Mesenchymal stem cell (in vitro differentiated cells and primary cell): ENCODE results near the gene EXD2.

Experiments
- DNase-seq: peaks from one replicate; pipeline ENCODE4 v3.0.0-alpha.2; 2013
- H2AFZ ChIP-seq: one replicate; pipeline ENCODE4 v1.6.1; 2013; ENCODE audit warnings: low read depth, mild to moderate bottlenecking, control low read depth, inconsistent platforms, low read length, moderate library complexity
- H2AK5ac ChIP-seq: 2 replicates; pipeline ENCODE4 v1.6.1; 2013; ENCODE audit warnings: low read length, moderate library complexity, mild to moderate bottlenecking, inconsistent platforms; ENCODE audit not compliant: severe bottlenecking
- H2BK120ac ChIP-seq: one replicate; pipeline ENCODE4 v1.6.1; 2013; ENCODE audit warnings: low read depth, mild to moderate bottlenecking, inconsistent platforms, low read length, moderate library complexity
- H2BK12ac ChIP-seq, 2 experiments: one replicate each; pipeline ENCODE4 v1.6.1; 2013; ENCODE audit warnings: inconsistent platforms in 2 of 2, low read length in 2 of 2, mild to moderate bottlenecking in 2 of 2, moderate library complexity in 2 of 2, control low read depth in 1 of 2
- H2BK15ac ChIP-seq: one replicate; pipeline ENCODE4 v1.6.1; 2013; ENCODE audit warnings: mild to moderate bottlenecking, low read depth, inconsistent platforms; ENCODE audit not compliant: poor library complexity, severe bottlenecking
- H2BK5ac ChIP-seq: 2 replicates; pipeline ENCODE4 v1.6.1; 2013; ENCODE audit warnings: low read depth, mild to moderate bottlenecking, low read length, control low read depth, inconsistent platforms; ENCODE audit not compliant: poor library complexity, severe bottlenecking
- H3K14ac ChIP-seq, 2 experiments: one replicate each; pipeline ENCODE4 v1.6.1; 2013; ENCODE audit warnings: inconsistent platforms in 2 of 2, low read length in 2 of 2, control low read depth in 1 of 2, mild to moderate bottlenecking in 1 of 2, moderate library complexity in 1 of 2
- H3K18ac ChIP-seq, 2 experiments: one replicate each; pipeline ENCODE4 v1.6.1; 2013; ENCODE audit warnings: inconsistent platforms in 2 of 2, low read length in 2 of 2, control low read depth in 1 of 2, low read depth in 1 of 2, mild to moderate bottlenecking in 1 of 2
- H3K23ac ChIP-seq, 2 experiments: one replicate each; pipeline ENCODE4 v1.6.1; 2013; ENCODE audit warnings: inconsistent platforms in 2 of 2, low read length in 2 of 2, mild to moderate bottlenecking in 2 of 2, moderate library complexity in 2 of 2, control low read depth in 1 of 2
- H3K27ac ChIP-seq: 2 replicates; pipeline ENCODE4 v1.5.1; 2013; ENCODE audit warnings: mild to moderate bottlenecking, moderate library complexity, low read length, control low read depth, inconsistent platforms; ENCODE audit not compliant: poor library complexity, severe bottlenecking
- H3K27me3 ChIP-seq, 2 experiments: 2 replicates each; pipeline versions ENCODE4 v1.6.1 to v1.7.0; 2013; ENCODE audit warnings: low read length in 2 of 2, mild to moderate bottlenecking in 2 of 2, moderate library complexity in 2 of 2, control low read depth in 1 of 2, inconsistent platforms in 1 of 2; ENCODE audit not compliant: control insufficient read depth in 1 of 2, insufficient read depth in 1 of 2
- H3K36me3 ChIP-seq, 2 experiments: 2 replicates each; pipeline versions ENCODE4 v1.6.1 to v1.7.0; 2013; ENCODE audit warnings: low read length in 2 of 2, control low read depth in 1 of 2, inconsistent platforms in 1 of 2, low read depth in 1 of 2, mild to moderate bottlenecking in 1 of 2; ENCODE audit not compliant: insufficient read depth in 2 of 2, control insufficient read depth in 1 of 2
- H3K4ac ChIP-seq, 2 experiments: one replicate each; pipeline ENCODE4 v1.6.1; 2013; ENCODE audit warnings: inconsistent platforms in 2 of 2, low read length in 2 of 2, mild to moderate bottlenecking in 2 of 2, moderate library complexity in 2 of 2, control low read depth in 1 of 2, low read depth in 1 of 2
- H3K4me1 ChIP-seq: 2 replicates; pipeline ENCODE4 v1.6.1; 2013; ENCODE audit warnings: low read depth, low read length, control low read depth; ENCODE audit not compliant: control insufficient read depth, insufficient read depth
- H3K4me2 ChIP-seq: 2 replicates; pipeline ENCODE4 v1.6.1; 2013; ENCODE audit warnings: low read length, mild to moderate bottlenecking, inconsistent platforms; ENCODE audit not compliant: poor library complexity, severe bottlenecking
- H3K4me3 ChIP-seq, 2 experiments: 2 replicates each; pipeline versions ENCODE4 v1.5.1 to v1.7.0; 2013; ENCODE audit warnings: low read length in 2 of 2, mild to moderate bottlenecking in 2 of 2, control low read depth in 1 of 2, low read depth in 1 of 2; ENCODE audit not compliant: insufficient read depth in 1 of 2
- H3K79me1 ChIP-seq: replicated peaks from 2 replicates; pipeline ENCODE4 v1.6.1; 2013; ENCODE audit warnings: mild to moderate bottlenecking, control low read depth, low read length, inconsistent platforms; ENCODE audit not compliant: poor library complexity, severe bottlenecking
- H3K9ac ChIP-seq: 2 replicates; pipeline ENCODE4 v1.7.0; 2013; ENCODE audit warnings: mild to moderate bottlenecking, low read length, moderate library complexity
- H3K9me3 ChIP-seq: 2 replicates; pipeline ENCODE4 v1.7.0; 2013; ENCODE audit warnings: mild to moderate bottlenecking, low read length; ENCODE audit not compliant: control insufficient read depth
- H4K8ac ChIP-seq: one replicate; pipeline ENCODE4 v1.6.1; 2013; ENCODE audit warnings: inconsistent platforms, mild to moderate bottlenecking, low read length, moderate library complexity
- H4K91ac ChIP-seq: one replicate; pipeline ENCODE4 v1.6.1; 2013; ENCODE audit warnings: mild to moderate bottlenecking, low read length, inconsistent platforms
- WGBS: methylation state at CpG from one replicate; pipeline ENCODE4 v1.1.7; 2013; ENCODE audit warnings: mixed read lengths; 5-methylcytosine and 5-hydroxymethylcytosine counted together

EXD2 gene

DNA sequence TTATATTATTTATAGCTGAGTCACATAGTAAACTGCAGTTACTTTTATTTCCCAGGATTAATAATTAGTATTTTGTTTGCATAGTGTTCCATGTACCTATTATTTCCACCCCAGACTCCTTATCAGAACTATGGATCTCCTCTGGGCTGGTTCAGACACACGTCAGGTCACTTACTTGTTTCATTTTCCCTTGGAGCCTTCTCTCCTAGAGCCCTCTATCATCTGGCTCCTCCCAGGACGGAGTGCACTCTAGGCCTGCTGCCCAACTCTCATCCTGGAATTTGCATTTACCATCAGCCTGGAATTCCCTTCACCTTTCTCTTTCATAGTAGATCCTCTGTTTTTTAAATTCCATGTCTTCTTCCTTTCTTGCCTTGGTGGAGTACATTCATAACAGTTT is 40.2 kb downstream of the EXD2 start:
- Histone ChIP-seq H2BK12ac (no peak overlapping the region), H3K36me3 (peaks cover 16 to 33% of the 10 kb centered on the region in 2 experiments), H3K4me3 (no peak overlapping the region), H3K79me1 (peaks cover 6% of the 10 kb centered on the region), H2AFZ (no peak overlapping the region), H3K9me3 (no peaks in the 10 kb centered on the region), H4K8ac (no peak overlapping the region), H3K23ac (no peak overlapping the region), H3K4ac (no peak overlapping the region), H2BK5ac (no peak overlapping the region), H3K4me1 (no peaks in the 10 kb centered on the region), H3K18ac (no peak overlapping the region), H2BK120ac (no peak overlapping the region), H2AK5ac (no peak overlapping the region), H3K27me3 (no peaks in the 10 kb centered on the region), H4K91ac (no peak overlapping the region), H3K27ac (no peak overlapping the region), H3K4me2 (no peak overlapping the region), H2BK15ac (no peak overlapping the region), H3K9ac (no peak overlapping the region), H3K14ac (no peak overlapping the region)
- no peak for DNase-seq
- WGBS = 86% methylated on average over 2 of the region's 2 CpGs

DNA sequence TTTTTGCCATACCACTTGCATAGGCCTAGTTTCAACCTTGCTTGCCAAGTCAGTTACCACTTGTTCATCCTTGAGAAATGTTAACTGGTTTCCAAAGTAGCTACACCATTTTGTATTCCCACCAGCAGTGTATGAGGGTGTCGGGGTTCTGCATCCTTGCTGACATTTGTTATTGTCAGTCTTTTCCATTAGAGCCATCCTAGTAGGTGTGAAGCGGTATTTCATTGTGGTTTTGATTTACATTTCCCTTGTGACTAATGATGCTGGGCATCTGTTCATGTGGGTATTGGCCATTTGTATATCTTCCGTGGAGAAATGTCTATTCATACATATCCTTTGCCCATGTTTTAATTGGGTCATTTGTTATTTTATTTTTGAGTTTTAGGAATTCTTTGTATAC is 41.1 kb downstream of the EXD2 start:
- no peak overlapping the region for H2AFZ ChIP-seq
- no peak overlapping the region for H3K14ac ChIP-seq
- H2BK15ac ChIP-seq = no peak overlapping the region
- no peak overlapping the region for H2BK12ac ChIP-seq
- H2BK5ac ChIP-seq = no peak overlapping the region
- H2AK5ac ChIP-seq = no peak overlapping the region
- no peak overlapping the region for H4K91ac ChIP-seq
- H3K36me3 ChIP-seq = peaks cover 23 to 42% of the 10 kb centered on the region in 2 experiments
- peaks cover 6% of the 10 kb centered on the region for H3K79me1 ChIP-seq
- H3K23ac ChIP-seq = no peak overlapping the region
- H2BK120ac ChIP-seq = no peak overlapping the region
- 97% methylated on average over 2 of the region's 3 CpGs for WGBS
- H4K8ac ChIP-seq = no peak overlapping the region
- no peak overlapping the region for H3K27ac ChIP-seq
- H3K27me3 ChIP-seq = no peaks in the 10 kb centered on the region
- H3K18ac ChIP-seq = no peak overlapping the region
- no peak overlapping the region for H3K9ac ChIP-seq
- H3K4me3 ChIP-seq = no peak overlapping the region
- H3K4me1 ChIP-seq = no peaks in the 10 kb centered on the region
- DNase-seq = no peak
- no peak overlapping the region for H3K4ac ChIP-seq
- H3K9me3 ChIP-seq = no peaks in the 10 kb centered on the region
- no peak overlapping the region for H3K4me2 ChIP-seq

DNA sequence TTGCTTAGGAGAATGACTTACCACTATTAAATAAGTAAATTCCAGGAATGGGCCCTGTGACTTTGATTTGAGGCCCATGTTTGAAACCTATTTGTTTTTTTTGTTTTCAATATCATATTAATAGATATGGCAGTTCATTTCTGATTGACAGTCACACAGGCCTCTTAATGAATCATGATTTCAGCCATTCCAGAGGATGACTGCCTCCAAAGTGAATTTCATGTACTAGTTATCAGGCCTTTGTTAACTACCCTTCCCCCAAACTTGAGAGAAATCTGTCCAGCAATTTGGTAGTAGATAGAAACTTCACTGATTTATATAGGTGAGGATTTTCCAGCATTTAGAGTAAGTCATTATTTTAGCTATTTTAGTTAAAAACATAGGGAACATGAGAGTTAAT is 42.8 kb downstream of the EXD2 start:
- H3K9me3 ChIP-seq = no peaks in the 10 kb centered on the region
- no peak overlapping the region for H2BK12ac ChIP-seq
- peaks cover 28 to 55% of the 10 kb centered on the region in 2 experiments for H3K36me3 ChIP-seq
- H2BK5ac ChIP-seq = no peak overlapping the region
- no peak overlapping the region for H3K23ac ChIP-seq
- no peaks in the 10 kb centered on the region for H3K27me3 ChIP-seq
- H3K18ac ChIP-seq = no peak overlapping the region
- H3K27ac ChIP-seq = no peak overlapping the region
- no peak overlapping the region for H3K4me3 ChIP-seq
- no peak overlapping the region for H3K4ac ChIP-seq
- H3K9ac ChIP-seq = no peak overlapping the region
- no peak overlapping the region for H2AFZ ChIP-seq
- H2AK5ac ChIP-seq = no peak overlapping the region
- H3K14ac ChIP-seq = no peak overlapping the region
- H4K91ac ChIP-seq = no peak overlapping the region
- H3K79me1 ChIP-seq = peaks cover 1% of the 10 kb centered on the region
- no peak overlapping the region for H3K4me2 ChIP-seq
- H2BK120ac ChIP-seq = no peak overlapping the region
- no peaks in the 10 kb centered on the region for H3K4me1 ChIP-seq
- H4K8ac ChIP-seq = no peak overlapping the region
- H2BK15ac ChIP-seq = no peak overlapping the region
- no peak for DNase-seq

DNA sequence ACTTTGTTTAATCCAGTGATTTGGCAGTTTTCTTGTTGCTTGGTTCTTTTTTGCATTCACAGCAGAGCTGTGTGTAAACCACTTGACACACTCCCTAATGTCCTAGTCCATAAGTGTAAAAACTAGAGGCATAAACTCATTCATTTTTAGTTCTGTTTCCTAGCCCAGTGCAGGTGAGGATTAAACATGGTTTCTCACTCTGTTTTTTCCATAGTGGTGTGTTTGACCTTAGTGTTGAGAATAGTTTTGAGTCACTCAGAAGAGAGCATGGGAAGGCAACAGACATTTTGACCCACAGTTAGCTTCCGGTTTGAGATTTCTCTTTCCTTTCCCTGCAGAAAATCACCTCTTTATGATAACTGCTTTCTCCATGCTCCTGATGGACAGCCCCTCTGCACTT is 44.4 kb downstream of the EXD2 start:
- 100% methylated on average over 1 of the region's 1 CpG for WGBS
- no peak overlapping the region for H2BK5ac ChIP-seq
- H3K79me1 ChIP-seq = no peaks in the 10 kb centered on the region
- H3K9ac ChIP-seq = no peak overlapping the region
- no peaks in the 10 kb centered on the region for H3K27me3 ChIP-seq
- H4K91ac ChIP-seq = no peak overlapping the region
- H4K8ac ChIP-seq = no peak overlapping the region
- peaks cover 35 to 54% of the 10 kb centered on the region in 2 experiments for H3K36me3 ChIP-seq
- H2AK5ac ChIP-seq = no peak overlapping the region
- no peak overlapping the region for H2BK15ac ChIP-seq
- H3K14ac ChIP-seq = no peak overlapping the region
- H3K4me3 ChIP-seq = no peak overlapping the region
- H2BK120ac ChIP-seq = no peak overlapping the region
- DNase-seq = no peak
- H3K27ac ChIP-seq = no peak overlapping the region
- no peak overlapping the region for H3K23ac ChIP-seq
- no peak overlapping the region for H2AFZ ChIP-seq
- no peak overlapping the region for H3K4me2 ChIP-seq
- no peaks in the 10 kb centered on the region for H3K9me3 ChIP-seq
- no peak overlapping the region for H3K18ac ChIP-seq
- no peak overlapping the region for H2BK12ac ChIP-seq
- H3K4ac ChIP-seq = no peak overlapping the region
- H3K4me1 ChIP-seq = no peaks in the 10 kb centered on the region
